Right renal cortex interstitium (tissue), 3 donors: ENCODE measurements around the gene TATDN2. TPM values are rescaled to one million over a fixed set of nuclear protein-coding genes. Genes with fewer than 3 reads are reported as not detected.
"Not testable (repeated sequence)": the region's sequence is repeated elsewhere in the genome, so short reads cannot be mapped to it uniquely, and the experiment has no call there.

Experiments used
- DNase-seq, 3 donors: peaks; one replicate each; pipeline ENCODE4 v3.0.0-alpha.2; 2013; ENCODE audit warnings: low read depth in 3 of 3, low spot score in 2 of 3
- polyA plus RNA-seq, 3 donors: library from polyadenylated mRNA; unstranded; fragments of 120-200 nt; gene quantifications; one replicate each; pipeline ENCODE4 v1.2.1, GENCODE V29; 2013; ENCODE audit not compliant: insufficient read length in 3 of 3

Gene TATDN2
- polyA plus RNA-seq, 3 donors, result 35.1 to 36.2 (median 36.1) TPM

GRCh38 chr3:10266936-10267335 is 18.7 kb downstream of the TATDN2 start:
- DNase-seq, result not testable (repeated sequence)

- no peak for DNase-seq
Observed at GRCh38 chr3:10268116-10268515, 19.9 kb downstream of the TATDN2 start.

DNA sequence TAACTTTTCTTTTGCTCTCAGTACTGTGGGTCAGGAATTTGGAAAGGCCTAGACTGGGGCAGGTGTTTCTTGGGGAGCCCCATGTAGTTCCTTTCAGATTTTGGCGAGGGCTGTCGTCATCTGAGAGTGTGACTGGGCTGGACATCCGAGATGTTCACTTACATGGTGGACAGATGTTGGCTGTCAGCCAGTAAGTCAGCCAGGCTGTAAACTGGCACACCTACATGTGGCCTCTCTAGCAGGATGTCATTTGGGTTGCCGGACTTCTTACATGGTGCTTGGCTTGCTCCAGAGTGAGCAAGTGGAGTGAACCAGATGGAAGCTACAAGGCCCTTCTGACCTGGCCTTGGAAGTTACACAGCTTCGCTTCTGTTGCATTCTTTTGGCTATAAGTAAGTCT is 20.7 kb downstream of the TATDN2 start:
- no peak for DNase-seq

DNA sequence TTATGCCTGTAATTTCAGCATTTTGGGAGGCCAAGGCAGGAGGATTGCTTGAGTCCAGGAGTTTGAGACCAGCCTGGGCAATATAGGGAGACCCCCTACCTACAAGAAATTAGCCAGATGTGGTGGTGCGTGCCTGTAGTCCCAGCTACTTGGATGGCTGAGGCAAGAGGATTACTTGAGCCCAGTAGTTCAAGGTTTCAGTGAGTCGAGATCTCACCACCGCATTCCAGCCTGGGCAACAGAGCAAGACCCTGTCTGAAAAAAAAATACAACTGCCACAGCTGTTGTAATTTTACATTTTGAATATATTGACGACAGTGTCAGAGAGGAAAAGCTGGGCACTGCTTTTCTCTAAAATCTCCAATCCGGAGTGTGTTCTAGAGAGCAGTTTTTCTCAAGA is 21.2 kb downstream of the TATDN2 start:
- DNase-seq, result no peak

GRCh38 chr3:10272476-10272875 is 24.2 kb downstream of the TATDN2 start:
- not testable (repeated sequence) for DNase-seq

DNA sequence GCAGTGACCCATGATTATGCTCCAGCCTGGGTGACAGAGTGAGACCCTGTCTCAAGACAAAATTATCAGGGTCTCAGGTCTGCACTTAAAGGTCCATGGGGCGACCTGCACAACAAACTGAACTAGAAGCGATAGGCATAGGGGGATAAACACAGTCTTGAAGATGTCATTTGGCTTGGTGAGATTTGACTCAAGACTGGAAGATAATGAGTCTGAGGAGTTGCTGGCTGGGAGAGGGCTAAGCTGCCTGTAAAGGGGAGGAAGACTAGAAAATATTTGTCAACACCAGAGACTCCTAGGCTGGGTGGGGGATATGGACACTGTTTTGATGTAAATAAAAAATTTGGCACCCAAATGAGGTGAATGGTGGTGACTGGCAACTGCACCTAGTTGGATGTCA is 24.7 kb downstream of the TATDN2 start:
- DNase-seq, result no peak

GRCh38 chr3:10273702-10274305 is 25.5 kb downstream of the TATDN2 start:
- no peak for DNase-seq

DNA sequence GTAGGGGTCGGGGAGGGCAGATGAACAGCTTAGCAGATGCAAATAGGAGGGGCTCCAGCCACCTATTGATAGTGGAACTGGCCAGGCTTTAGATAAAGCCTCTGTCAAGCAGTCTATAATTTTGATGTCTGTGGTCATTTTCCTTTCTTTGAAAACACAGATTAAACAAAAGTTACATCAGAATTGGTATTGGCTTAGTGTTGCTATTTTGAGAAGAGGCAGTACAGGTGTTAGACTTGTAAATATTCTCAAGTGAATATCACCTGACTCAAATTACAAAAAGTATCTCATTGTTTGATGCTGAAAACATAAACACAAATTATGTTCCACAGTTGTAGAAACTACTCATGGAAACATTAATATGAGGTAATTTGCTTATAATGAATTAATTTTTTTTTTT is 26.3 kb downstream of the TATDN2 start:
- DNase-seq, result no peak

DNA sequence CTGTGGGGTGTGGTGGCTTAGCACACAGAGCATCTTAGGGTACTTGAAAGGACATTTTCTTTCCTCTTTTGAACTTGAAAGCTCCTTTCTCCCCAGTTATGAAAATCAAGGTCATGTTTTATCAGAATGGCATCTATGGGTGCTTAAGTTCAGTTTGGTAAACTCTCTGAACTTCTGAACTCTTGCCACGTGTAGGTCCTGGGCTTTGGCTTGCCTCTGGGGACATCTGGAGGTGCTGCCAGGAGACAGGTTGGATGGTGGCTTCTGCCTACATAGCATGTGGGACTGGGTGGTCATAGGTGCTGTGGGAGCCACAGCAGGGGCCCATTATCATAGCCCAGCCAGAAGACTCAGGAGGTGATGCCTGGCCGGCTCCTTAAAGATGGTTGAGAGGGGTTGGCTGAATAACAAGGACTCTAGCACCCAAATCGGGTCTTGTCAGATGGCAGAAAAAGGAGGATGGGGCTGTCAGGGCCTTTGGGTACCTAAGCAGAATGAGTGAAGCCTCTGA is 28.9 kb downstream of the TATDN2 start:
- DNase-seq, result no peak

- DNase-seq, result no peak
Observed at GRCh38 chr3:10278501-10278900, 30.2 kb downstream of the TATDN2 start.

GRCh38 chr3:10279384-10280176 is 31.3 kb downstream of the TATDN2 start:
- no peak for DNase-seq

- no peak for DNase-seq
Observed at GRCh38 chr3:10280177-10280529, 31.9 kb downstream of the TATDN2 start.

GRCh38 chr3:10280571-10280970 is 32.3 kb downstream of the TATDN2 start:
- DNase-seq, result no peak

- no peak for DNase-seq
Observed at GRCh38 chr3:10281951-10282350, 33.7 kb downstream of the TATDN2 start.

GRCh38 chr3:10283638-10284037 is 35.4 kb downstream of the TATDN2 start:
- no peak for DNase-seq

DNA sequence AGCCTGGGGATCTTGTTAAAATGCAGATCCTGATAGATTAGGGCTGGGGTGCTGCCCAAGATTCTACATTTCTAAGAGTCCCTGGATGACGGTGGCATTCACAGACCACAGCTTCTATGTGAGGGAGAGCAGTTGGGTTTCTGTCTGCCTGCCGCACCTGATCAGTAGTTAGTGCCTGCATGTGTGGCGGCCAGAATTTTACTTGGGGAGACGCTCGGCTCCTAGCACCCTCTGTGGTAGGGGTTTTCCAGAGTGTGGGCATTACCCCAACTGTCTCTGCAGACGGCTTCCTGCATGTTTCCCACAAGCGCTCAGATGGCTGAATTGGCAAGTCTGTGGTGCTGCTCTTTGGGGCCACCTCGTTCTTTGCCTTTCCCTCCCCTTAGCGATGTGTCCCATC is 36.2 kb downstream of the TATDN2 start:
- no peak for DNase-seq

DNA sequence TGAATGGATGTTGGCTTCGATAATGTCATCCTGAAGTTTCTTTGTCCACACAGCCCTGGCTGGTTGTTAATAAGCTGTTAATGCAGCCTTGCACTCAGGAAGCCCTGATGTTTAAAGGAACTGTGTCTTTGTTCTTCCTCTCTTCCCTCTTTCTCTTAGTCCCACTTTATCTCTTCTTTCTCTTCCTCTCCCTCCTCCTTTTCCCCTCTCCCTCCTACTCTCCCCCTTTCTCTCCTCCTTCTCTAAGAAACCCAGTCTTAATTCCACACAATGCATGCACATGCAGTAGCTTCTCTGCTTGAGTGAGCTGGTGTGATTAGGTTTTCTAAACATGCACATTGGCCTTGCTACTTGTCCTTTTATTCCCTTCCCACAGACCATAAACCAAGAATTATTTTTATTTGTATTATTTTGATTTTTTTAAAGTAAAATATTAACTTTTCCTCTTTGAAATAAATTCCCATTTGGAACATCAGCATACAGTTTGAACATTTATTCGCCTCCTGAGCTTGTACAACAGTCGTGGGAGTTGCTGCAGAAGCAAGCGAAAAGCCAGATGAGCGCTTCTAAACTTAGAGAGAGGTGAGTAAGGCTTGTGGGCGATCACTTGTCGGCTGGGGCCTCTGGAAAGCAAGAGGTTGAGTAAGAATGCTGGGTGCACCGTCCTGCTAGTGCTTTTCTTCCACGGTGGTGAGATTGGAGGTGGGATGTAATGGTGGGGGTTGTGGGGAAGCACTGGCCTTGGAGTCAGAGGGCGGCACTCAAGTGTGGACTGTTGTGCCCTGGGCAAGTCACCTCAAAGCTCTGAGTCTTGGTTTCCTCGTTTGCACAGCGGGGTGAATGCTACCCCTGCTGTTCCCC is 37.2 kb downstream of the TATDN2 start:
- no peak for DNase-seq

DNA sequence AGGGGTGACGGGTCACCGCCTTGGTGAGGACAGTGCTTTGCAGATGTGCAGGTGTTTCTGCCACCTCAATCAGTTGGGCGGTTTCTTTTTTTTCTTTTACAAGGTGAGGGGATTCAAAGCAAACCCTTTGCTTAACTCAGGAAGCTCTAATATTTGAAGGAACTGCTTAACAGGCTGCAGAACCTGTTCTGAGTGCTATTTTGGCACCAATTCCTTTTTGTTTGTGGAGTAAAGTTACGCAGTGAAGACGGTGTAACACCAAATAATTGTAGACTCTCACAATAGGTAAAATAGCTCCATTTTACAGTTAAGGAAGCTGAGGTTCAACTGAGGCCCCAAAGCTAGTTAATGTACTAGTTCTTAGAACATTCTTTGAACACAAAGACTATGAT is 37.9 kb downstream of the TATDN2 start:
- DNase-seq, result no peak

DNA sequence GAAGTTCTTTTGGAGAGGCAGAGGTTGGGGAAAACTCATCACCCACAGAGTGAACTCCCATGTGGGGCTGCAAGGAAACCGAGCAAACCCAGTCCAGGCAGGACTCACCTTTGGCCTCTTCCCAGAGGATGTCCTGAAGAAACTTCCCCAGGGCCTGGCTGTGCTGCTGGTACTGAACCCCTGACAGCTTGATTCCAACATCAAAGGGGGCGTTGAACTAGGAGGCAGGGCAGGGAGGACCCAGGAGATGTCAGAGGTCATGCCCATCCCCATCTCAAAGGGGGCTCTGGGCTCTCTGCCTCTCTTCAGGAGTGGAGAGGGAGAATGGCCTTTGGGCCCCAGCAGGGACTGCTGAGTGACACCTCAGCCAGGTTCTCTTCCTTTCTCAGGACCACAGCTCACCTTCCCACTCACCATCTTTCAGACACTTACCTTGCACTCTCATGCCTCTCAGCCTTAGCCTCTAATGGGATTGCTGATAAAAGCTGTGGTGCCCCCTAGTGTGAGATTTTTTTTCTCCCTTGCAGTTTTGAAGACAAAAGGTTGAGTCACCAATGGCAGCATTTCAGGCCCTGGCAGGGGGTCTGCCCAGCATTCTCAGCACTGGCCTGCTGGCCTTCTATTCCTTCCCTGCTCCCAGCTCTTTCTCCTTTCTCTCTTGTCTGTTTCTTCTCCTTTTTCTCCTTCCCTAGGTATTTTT is 38.5 kb downstream of the TATDN2 start:
- DNase-seq, result no peak

- no peak for DNase-seq
Observed at GRCh38 chr3:10287936-10288574, 39.8 kb downstream of the TATDN2 start.
